UCSD-AML1 (cell line): ENCODE measurements around the gene PHLDA1.

Experiments used
- DNase-seq: peaks from one replicate; lab custom pipeline; 2025; ENCODE audit not compliant: unreplicated experiment; lab: John Stamatoyannopoulos, UW

PHLDA1 gene

GRCh38 chr12:76031414-76032042, at the start of gene PHLDA1:
Gene PHLDA1, minus strand, starts transcription at chr12:76031776.
- DNase-seq, result peak; percentile 88

- DNase-seq, result no peak
Observed at GRCh38 chr12:76080729-76081415, 49.3 kb upstream of the PHLDA1 start.

- no peak for DNase-seq
Observed at GRCh38 chr12:76080017-76080728, 48.6 kb upstream of the PHLDA1 start.

- no peak for DNase-seq
Observed at GRCh38 chr12:76078748-76079147, 47.2 kb upstream of the PHLDA1 start.

GRCh38 chr12:76075448-76075847, 43.9 kb upstream of the PHLDA1 start:
- DNase-seq, result no peak

DNA sequence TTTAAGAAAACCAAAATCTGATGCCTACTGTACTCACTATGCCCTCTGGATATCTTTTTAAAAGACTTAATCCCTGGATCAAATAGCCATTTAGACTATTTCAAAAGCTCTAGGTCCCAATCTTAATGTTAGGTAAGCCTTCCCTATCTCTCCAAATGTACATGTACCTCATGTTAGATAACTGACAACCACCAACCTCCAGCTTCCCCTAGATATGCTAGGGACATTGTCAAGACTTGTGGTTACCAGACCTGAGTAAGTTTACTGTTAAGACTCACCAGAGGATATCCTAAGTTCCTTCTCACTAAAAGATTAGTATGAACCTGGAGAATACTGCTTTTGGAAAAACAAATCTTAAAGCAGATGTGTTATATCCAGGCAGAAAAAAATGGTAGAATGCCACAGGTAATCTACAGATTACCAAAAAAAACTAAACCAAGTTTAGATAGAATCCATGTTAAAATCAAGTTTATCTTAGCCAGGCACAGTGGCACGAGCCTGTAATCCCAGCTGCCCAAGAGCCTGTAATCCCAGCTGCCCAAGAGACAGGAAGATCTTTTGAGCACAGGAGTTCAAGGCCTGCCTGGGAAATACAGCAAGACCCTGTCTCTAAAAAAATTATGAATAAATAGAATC, 43.2 kb upstream of the PHLDA1 start:
- no peak for DNase-seq

GRCh38 chr12:76073561-76073960, 42.0 kb upstream of the PHLDA1 start:
- DNase-seq, result no peak

- no peak for DNase-seq
Observed at GRCh38 chr12:76072568-76072967, 41.0 kb upstream of the PHLDA1 start.

DNA sequence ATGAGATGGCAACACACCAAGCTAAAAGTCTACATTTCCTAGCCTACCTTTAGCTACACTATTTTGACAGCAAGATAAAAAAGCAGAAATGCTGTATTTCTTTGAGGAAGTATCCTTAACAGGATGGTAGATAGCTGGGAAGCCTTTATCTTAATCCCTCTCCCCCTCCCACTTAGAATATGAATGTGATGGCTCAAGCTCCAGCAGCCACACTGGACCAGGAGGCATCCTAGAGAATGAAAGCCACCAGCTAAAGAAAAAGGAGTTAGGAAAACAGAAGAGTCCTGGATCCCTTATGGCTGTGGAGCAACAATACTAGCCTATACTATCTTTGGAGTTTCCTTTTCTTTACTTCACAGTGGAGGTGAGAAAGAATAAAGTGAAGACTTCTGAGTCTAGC, 37.8 kb upstream of the PHLDA1 start:
- DNase-seq, result no peak

DNA sequence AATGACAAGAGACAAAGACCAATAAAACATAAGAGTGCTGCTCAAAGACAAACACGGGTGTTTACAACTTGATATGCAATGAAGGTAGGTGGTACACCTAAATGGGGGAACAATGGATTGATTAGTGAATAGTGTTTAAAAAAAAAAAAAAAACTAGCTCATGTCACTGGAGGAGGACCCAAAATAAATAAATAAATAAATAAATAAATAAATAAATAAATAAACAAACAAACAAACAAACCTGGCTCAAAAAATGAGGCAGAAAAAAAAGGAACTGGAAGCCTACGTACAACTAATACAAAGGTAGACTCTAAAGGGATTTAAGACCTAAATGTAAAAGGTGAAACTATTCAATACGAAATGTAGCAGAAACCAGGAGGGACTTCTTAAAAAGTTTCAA, 34.3 kb upstream of the PHLDA1 start:
- DNase-seq, result no peak

DNA sequence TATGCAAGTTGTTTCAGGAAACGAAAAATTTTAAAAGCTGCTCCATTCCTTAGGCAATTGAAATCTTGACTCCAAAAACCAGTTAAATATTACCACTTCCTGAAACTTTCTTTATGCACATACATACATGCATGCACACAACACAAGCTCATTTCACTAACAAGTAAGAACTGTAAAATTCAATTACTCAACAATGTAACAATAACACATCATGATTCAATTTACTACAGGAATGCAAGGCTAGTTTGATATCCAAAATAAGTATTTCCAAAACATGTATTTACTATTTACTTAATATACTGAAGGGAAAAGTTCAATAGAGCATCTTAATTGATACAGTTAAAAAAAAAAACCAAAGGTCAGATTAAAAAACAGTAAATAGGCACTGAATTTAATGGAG, 33.3 kb upstream of the PHLDA1 start:
- no peak for DNase-seq

GRCh38 chr12:76060111-76060510, 28.5 kb upstream of the PHLDA1 start:
- no peak for DNase-seq

GRCh38 chr12:76057326-76057725, 25.8 kb upstream of the PHLDA1 start:
- DNase-seq, result no peak

- no peak for DNase-seq
Observed at GRCh38 chr12:76055393-76055792, 23.8 kb upstream of the PHLDA1 start.

DNA sequence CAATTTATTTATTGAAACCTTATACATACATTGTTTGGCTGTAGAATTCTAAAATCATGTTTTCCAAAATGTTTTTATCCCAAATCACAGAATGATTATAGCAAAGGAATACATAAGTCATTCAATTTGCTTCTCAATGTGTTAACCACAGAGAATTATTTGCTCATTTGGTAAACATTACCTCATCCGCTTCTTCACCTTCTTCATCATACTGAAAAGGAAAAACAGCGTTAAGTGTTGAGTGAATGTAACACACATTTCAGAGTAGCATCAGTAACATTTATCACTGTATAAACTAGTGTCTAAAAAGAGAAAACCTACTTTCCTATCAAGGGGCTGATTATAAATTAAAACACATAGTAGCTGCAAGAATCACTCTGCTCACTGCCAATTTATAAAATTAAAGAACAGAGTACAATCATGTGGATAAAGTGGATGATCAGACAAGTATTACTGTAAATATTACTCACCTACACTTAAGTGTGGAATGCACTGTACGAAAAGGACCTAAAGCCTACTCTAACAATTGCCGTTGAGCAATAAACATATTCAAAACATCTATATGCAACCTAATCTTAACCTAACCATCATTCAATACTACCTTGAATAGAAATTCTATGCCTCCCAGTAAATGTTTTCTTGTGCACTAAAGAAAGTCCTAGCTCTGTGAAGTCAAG, 18.1 kb upstream of the PHLDA1 start:
- DNase-seq, result no peak

DNA sequence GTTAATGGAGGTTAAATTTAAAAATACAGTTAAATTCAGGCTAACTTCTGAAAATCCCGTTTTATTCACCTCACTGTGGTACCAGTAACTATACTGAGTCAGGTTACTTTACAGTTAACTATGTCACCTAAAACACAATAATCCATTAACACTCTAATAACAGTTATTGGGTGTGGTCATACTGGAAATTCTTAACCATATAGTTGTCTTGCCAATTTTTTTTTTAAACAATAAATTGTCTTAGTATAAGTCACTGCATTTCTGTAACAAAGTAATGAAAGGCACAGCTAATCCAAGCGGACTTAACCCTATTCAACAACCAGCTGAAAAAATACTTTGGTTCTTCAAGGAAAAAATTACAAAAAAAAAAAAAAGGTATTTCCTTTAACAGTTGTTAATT, 16.2 kb upstream of the PHLDA1 start:
- DNase-seq, result no peak

DNA sequence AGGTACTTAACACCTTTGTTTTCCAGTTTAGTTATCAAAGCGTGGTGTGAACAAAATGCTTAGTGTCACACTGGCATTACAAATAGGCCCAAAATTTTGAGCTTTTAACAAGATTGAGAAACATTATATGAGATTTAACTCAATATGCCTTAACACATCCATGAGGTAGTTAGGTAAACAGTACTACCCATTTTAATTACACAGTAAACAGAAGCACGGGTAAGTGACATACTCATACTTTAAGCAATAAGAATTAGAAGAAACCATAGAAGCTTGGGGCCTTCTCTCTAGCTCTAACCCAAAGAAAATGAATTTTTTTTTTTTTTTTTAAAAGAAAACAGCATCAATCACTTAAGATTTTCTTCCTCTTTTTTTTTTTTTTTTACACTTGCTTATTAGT, 15.5 kb upstream of the PHLDA1 start:
- no peak for DNase-seq

- DNase-seq, result no peak
Observed at GRCh38 chr12:76043377-76043776, 11.8 kb upstream of the PHLDA1 start.

DNA sequence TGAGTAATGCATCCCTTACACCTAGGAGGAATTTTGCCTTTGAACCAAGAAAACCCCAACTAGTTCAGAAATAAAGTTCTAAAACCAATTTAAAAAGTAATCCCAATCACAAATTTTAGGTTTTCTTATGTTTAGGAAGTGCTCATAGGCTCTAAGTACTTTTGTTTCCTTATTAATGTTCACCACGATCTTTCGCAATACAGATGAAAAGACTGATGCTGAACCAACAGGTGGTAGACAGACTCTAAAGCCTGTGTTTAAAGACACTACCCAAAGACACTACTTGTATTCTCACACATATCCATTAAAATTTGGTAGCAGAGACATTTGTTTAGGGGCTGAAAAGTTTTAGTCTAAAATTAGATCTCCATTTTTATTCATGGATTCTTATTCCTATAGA, 10.6 kb upstream of the PHLDA1 start:
- no peak for DNase-seq

GRCh38 chr12:76041406-76041805, 9.8 kb upstream of the PHLDA1 start:
- no peak for DNase-seq

- DNase-seq, result no peak
Observed at GRCh38 chr12:76040461-76040860, 8.9 kb upstream of the PHLDA1 start.
